ENCODE measurements around the gene DNAJC4.

Gene DNAJC4

DNA sequence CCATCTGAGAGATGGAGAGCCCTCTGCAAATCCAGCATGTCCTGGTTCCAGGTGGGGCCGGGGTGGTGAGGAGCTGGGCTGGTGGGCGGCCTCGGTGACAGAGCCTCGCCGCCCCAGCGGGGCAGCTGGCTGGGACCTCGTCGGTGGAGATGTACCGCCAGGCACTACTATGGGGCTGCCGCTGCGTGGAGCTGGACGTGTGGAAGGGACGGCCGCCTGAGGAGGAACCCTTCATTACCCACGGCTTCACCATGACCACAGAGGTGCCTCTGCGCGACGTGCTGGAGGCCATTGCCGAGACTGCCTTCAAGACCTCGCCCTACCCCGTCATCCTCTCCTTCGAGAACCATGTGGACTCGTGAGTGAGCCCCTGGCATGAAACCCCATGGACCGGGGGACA, 28.0 kb downstream of the DNAJC4 start:
- H3K9me3 ChIP-seq (replicated peaks; ENCODE audit: low read length), result no peaks in the 10 kb centered on the region
- H3K4me1 ChIP-seq (ENCODE audit: control insufficient read depth, insufficient read depth, low read length), result peaks cover 9% of the 10 kb centered on the region
- H3K36me3 ChIP-seq (ENCODE audit: insufficient read depth, low read length), result peaks cover 87% of the 10 kb centered on the region
- H3K4me3 ChIP-seq (ENCODE audit: low read length), result no peak overlapping the region
- H3K27me3 ChIP-seq (ENCODE audit: control insufficient read depth, insufficient read depth, low read length), result no peaks in the 10 kb centered on the region
- no peak overlapping the region for H3K9ac ChIP-seq (ENCODE audit: low read depth, low read length)
- no peak overlapping the region for H3K4me2 ChIP-seq (ENCODE audit: low read length)

DNA sequence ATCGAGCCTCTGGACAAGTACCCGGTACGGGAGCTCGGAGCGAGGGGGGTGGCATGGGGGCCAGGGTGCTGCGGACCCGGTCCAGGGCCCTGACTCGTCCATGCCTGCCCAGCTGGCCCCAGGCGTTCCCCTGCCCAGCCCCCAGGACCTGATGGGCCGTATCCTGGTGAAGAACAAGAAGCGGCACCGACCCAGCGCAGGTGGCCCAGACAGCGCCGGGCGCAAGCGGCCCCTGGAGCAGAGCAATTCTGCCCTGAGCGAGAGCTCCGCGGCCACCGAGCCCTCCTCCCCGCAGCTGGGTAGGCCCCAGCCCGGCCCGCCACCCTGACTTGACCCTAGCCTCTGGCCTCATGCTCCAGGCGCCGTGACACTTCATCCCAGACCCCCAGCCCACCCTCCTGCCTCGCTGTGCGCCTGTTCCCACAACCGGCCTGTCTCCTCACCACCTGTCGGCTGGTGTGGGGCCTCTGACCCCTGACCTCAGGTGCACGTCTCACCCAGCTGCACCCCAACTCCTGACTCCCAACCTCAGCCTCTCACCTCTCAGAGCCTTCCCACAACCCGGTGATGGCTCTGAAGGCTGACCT, 28.7 kb downstream of the DNAJC4 start:
- no peak overlapping the region for H3K9ac ChIP-seq (ENCODE audit: low read depth, low read length)
- no peak overlapping the region for H3K4me2 ChIP-seq (ENCODE audit: low read length)
- peaks cover 4% of the 10 kb centered on the region for H3K4me1 ChIP-seq (ENCODE audit: control insufficient read depth, insufficient read depth, low read length)
- H3K36me3 ChIP-seq (ENCODE audit: insufficient read depth, low read length), result peaks cover 93% of the 10 kb centered on the region
- H3K27me3 ChIP-seq (ENCODE audit: control insufficient read depth, insufficient read depth, low read length), result no peaks in the 10 kb centered on the region
- no peaks in the 10 kb centered on the region for H3K9me3 ChIP-seq (replicated peaks; ENCODE audit: low read length)
- no peak overlapping the region for H3K4me3 ChIP-seq (ENCODE audit: low read length)

DNA sequence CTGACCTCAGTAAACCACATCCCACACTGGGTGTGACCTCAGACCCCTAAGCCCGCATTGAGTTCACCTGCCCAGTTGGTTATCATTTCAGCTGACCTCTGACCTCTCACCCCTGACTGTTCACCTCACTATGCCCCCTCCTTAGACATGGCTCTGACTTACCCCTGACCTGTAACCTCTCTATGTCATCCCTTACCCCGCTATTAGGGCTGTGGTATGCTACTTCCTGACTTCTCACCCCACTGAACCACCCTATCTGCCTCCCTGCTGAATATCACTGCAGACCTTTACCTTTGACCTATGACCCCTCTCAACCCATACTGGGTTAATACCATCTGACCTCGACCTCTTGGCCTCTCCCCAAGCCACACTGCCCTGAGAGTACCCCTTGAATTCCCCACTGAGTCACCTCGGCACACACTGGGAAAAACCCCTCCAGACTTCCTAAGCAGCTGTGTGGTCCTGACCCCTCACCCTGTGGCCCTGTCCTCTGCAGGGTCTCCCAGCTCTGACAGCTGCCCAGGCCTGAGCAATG, 29.3 kb downstream of the DNAJC4 start:
- Histone ChIP-seq H3K36me3 (ENCODE audit: insufficient read depth, low read length) (peaks cover 93% of the 10 kb centered on the region), H3K4me1 (ENCODE audit: control insufficient read depth, insufficient read depth, low read length) (peaks cover 4% of the 10 kb centered on the region), H3K9ac (ENCODE audit: low read depth, low read length) (no peak overlapping the region), H3K4me2 (ENCODE audit: low read length) (no peak overlapping the region), H3K4me3 (ENCODE audit: low read length) (no peak overlapping the region), H3K27me3 (ENCODE audit: control insufficient read depth, insufficient read depth, low read length) (no peaks in the 10 kb centered on the region), H3K9me3 (replicated peaks; ENCODE audit: low read length) (no peaks in the 10 kb centered on the region)

DNA sequence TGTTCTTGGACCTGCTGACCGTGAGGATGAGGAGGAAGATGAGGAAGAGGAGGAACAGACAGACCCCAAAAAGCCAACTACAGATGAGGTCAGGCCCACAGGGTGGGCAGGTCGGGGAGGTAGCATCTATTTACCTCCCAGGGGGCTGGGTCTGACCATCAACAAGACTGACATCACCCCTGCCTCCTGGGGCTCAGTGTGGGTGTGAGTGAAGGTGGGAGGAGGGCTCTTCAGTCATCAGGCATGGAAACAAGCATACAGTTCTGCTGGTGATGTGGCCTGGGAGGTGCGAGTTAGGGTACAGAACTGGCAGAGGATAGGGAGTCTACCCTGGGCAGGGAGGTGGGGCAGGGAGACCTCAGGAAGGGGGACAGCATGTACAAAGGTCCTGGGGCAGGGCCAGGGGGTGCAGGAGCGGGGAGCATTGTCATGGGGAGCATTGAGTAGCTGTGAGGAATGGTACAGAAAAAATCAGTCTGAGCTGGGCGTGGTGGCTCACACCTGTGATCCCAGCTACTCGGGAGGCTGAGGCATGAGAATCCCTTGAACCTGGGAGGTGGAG, 29.9 kb downstream of the DNAJC4 start:
- Histone ChIP-seq H3K27me3 (ENCODE audit: control insufficient read depth, insufficient read depth, low read length) (no peaks in the 10 kb centered on the region), H3K4me3 (ENCODE audit: low read length) (no peak overlapping the region), H3K4me1 (ENCODE audit: control insufficient read depth, insufficient read depth, low read length) (peaks cover 4% of the 10 kb centered on the region), H3K36me3 (ENCODE audit: insufficient read depth, low read length) (peaks cover 90% of the 10 kb centered on the region), H3K4me2 (ENCODE audit: low read length) (no peak overlapping the region), H3K9ac (ENCODE audit: low read depth, low read length) (no peak overlapping the region), H3K9me3 (replicated peaks; ENCODE audit: low read length) (no peaks in the 10 kb centered on the region)

DNA sequence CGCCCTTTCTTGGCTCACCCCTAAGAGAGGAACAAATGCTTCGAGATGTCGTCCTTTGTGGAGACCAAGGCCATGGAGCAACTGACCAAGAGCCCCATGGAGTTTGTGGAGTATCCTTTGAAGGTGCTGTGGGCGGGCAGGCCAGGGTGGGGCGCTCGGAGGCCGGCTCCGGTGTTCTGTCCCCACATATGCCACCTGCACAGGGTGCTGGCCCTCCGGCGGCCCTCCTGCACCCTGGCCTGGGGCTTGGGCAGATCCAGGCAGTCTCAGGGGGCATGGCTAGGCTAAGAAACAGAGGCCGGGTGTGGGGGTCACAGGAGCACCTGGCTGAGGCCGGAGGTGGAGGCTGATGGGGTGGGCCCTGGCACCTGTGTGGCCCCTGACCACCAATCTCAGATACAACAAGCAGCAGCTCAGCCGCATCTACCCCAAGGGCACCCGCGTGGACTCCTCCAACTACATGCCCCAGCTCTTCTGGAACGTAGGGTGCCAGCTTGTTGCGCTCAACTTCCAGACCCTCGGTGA, 31.3 kb downstream of the DNAJC4 start:
- Histone ChIP-seq H3K9me3 (replicated peaks; ENCODE audit: low read length) (no peaks in the 10 kb centered on the region), H3K9ac (ENCODE audit: low read depth, low read length) (no peak overlapping the region), H3K27me3 (ENCODE audit: control insufficient read depth, insufficient read depth, low read length) (no peaks in the 10 kb centered on the region), H3K4me2 (ENCODE audit: low read length) (no peak overlapping the region), H3K36me3 (ENCODE audit: insufficient read depth, low read length) (peaks cover 90% of the 10 kb centered on the region), H3K4me3 (ENCODE audit: low read length) (no peak overlapping the region), H3K4me1 (ENCODE audit: control insufficient read depth, insufficient read depth, low read length) (peaks cover 4% of the 10 kb centered on the region)

DNA sequence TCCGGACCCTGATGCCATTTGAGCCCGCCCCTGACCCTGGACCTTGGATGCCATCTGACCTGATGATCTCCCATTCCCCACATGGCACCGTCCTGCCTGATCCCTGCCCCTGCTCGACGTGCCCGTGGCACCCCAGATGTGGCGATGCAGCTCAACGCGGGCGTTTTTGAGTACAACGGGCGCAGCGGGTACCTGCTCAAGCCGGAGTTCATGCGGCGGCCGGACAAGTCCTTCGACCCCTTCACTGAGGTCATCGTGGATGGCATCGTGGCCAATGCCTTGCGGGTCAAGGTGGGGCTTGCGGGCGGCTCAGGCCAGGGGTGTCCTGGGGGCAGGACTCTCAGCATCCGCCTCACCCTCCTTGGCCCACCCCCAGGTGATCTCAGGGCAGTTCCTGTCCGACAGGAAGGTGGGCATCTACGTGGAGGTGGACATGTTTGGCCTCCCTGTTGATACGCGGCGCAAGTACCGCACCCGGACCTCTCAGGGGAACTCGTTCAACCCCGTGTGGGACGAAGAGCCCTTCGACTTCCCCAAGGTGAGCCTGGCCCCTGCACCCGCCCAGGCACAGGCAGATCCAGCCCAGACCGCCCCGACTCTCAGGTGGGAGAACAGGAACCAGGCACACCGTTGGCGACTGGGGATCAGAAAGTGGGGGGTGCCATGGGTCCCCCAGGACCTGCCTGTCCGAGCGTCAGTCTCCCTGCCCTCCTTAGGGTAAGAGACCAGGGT, 32.1 kb downstream of the DNAJC4 start:
- H3K9ac ChIP-seq (ENCODE audit: low read depth, low read length), result no peak overlapping the region
- peaks cover 4% of the 10 kb centered on the region for H3K4me1 ChIP-seq (ENCODE audit: control insufficient read depth, insufficient read depth, low read length)
- H3K27me3 ChIP-seq (ENCODE audit: control insufficient read depth, insufficient read depth, low read length), result no peaks in the 10 kb centered on the region
- H3K4me2 ChIP-seq (ENCODE audit: low read length), result no peak overlapping the region
- H3K36me3 ChIP-seq (ENCODE audit: insufficient read depth, low read length), result peaks cover 85% of the 10 kb centered on the region
- no peak overlapping the region for H3K4me3 ChIP-seq (ENCODE audit: low read length)
- no peaks in the 10 kb centered on the region for H3K9me3 ChIP-seq (replicated peaks; ENCODE audit: low read length)

DNA sequence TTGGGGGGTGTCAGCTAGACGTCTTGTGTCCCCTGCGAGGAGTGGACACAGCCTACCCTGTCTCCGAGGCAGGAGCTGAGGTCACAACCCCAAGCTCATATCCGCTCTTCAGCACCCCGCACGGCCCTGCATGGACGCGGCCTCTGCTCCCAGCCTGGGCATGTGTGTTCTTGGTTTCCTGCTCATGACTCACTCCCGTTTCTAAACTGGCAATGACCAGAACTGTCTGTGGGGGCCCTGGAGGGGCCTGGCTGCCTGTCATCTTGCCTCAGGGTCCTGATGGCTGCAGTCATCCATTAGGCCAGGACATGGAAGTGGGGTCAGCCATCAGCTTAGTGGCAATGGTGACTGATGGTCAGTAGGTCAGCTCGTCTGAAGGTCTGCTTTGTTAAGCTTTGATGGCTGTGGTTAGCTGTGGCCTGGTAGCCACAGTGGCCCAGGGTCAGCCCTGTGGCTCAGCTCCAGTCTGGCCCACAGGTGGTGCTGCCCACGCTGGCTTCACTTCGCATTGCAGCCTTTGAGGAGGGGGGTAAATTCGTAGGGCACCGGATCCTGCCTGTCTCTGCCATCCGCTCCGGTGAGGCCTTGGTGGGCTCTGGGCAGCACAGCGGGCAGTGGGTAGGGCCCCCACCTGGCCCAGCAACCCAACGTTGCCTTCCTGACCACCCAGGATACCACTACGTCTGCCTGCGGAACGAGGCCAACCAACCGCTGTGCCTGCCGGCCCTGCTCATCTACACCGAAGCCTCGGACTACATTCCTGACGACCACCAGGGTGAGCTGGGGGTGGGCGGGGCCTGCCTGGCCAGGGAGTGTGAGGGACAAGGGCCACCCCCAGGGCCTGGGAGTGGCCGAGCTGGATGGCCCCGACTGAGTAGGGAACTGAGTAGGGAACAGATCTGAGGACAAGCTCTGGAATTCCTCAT, 32.9 kb downstream of the DNAJC4 start:
- Histone ChIP-seq H3K4me2 (ENCODE audit: low read length) (no peak overlapping the region), H3K9me3 (replicated peaks; ENCODE audit: low read length) (no peaks in the 10 kb centered on the region), H3K27me3 (ENCODE audit: control insufficient read depth, insufficient read depth, low read length) (no peaks in the 10 kb centered on the region), H3K9ac (ENCODE audit: low read depth, low read length) (no peak overlapping the region), H3K4me3 (ENCODE audit: low read length) (no peak overlapping the region), H3K36me3 (ENCODE audit: insufficient read depth, low read length) (peaks cover 80% of the 10 kb centered on the region), H3K4me1 (ENCODE audit: control insufficient read depth, insufficient read depth, low read length) (peaks cover 8% of the 10 kb centered on the region)

DNA sequence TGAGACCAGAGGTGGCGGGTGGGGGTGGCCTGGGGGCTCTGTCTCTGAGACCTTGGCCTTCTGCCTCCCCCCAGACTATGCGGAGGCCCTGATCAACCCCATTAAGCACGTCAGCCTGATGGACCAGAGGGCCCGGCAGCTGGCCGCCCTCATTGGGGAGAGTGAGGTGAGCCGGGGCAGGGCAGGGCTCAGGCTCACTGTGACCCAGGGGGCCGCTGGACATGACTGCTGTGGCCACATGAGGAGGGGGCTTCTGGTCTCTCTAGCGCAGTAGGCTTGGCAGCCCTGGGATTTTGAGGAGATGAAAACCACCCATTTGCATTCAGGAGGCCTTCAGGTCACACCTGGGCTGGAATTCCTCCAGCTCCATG, 33.6 kb downstream of the DNAJC4 start:
- Histone ChIP-seq H3K4me1 (ENCODE audit: control insufficient read depth, insufficient read depth, low read length) (peaks cover 15% of the 10 kb centered on the region), H3K4me3 (ENCODE audit: low read length) (no peak overlapping the region), H3K4me2 (ENCODE audit: low read length) (no peak overlapping the region), H3K27me3 (ENCODE audit: control insufficient read depth, insufficient read depth, low read length) (no peaks in the 10 kb centered on the region), H3K36me3 (ENCODE audit: insufficient read depth, low read length) (peaks cover 74% of the 10 kb centered on the region), H3K9me3 (replicated peaks; ENCODE audit: low read length) (no peaks in the 10 kb centered on the region), H3K9ac (ENCODE audit: low read depth, low read length) (no peak overlapping the region)

DNA sequence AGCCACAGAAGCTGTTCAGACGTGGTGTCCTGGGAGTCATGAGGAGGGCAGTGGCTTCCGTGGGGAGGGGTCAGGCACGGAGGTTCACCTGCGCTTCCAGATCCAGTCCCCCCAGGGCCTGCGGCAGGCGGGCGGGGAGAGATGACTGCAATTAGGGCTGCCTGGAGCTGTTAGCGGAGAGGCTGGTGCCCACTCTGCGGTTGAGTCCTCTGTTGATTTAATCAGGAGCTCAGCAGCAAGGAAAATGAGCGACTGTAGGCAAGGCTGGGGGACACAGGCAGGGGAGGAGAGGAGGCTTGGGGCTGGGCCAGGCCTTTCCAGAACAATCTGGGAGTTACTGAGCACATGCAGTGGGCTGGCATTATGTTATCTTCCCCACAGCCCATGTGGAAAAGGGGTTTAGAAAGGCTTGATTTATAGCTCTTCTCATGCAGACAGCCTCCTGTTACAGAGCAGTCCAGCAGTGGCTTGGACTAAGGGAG, 34.1 kb downstream of the DNAJC4 start:
- H3K27me3 ChIP-seq (ENCODE audit: control insufficient read depth, insufficient read depth, low read length), result no peaks in the 10 kb centered on the region
- H3K4me3 ChIP-seq (ENCODE audit: low read length), result no peak overlapping the region
- H3K36me3 ChIP-seq (ENCODE audit: insufficient read depth, low read length), result peaks cover 69% of the 10 kb centered on the region
- no peak overlapping the region for H3K4me2 ChIP-seq (ENCODE audit: low read length)
- H3K9me3 ChIP-seq (replicated peaks; ENCODE audit: low read length), result no peaks in the 10 kb centered on the region
- H3K9ac ChIP-seq (ENCODE audit: low read depth, low read length), result no peak overlapping the region
- peaks cover 20% of the 10 kb centered on the region for H3K4me1 ChIP-seq (ENCODE audit: control insufficient read depth, insufficient read depth, low read length)

DNA sequence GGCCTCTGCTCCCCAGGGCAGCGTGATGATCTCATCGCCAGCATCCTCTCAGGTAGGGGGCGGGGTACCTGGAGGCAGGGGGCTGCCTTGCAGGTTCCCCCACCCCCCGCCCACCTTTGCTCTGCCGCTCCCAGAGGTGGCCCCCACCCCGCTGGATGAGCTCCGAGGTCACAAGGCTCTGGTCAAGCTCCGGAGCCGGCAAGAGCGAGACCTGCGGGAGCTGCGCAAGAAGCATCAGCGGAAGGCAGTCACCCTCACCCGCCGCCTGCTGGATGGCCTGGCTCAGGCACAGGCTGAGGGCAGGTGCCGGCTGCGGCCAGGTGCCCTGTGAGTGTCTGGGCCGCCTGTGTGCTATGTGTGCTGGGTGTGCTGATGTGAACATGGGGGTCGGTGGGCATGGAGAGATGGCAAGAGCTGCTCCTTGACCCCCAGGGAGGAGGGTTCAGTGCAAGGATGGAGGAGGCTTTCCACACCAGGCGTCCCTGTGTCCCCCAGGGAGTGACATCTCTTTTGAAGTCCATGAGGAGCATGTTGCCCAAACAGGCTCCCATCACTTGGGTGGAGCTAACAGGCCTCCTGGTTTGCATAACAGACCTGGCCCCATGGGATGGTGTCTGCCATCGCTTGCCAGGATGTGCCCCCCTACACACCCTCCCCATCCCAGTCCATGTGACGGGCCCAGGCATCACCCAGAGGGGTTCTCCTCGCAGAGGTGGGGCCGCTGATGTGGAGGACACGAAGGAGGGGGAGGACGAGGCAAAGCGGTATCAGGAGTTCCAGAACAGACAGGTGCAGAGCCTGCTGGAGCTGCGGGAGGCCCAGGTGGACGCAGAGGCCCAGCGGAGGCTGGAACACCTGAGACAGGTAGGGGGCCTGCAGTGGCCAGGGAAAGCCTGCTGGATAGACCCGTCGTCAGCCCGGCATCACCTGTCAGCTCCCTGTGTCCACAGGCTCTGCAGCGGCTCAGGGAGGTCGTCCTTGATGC, 35.1 kb downstream of the DNAJC4 start:
- Histone ChIP-seq H3K27me3 (ENCODE audit: control insufficient read depth, insufficient read depth, low read length) (no peaks in the 10 kb centered on the region), H3K4me3 (ENCODE audit: low read length) (no peak overlapping the region), H3K36me3 (ENCODE audit: insufficient read depth, low read length) (peaks cover 58% of the 10 kb centered on the region), H3K9ac (ENCODE audit: low read depth, low read length) (no peak overlapping the region), H3K9me3 (replicated peaks; ENCODE audit: low read length) (no peaks in the 10 kb centered on the region), H3K4me2 (ENCODE audit: low read length) (no peak overlapping the region), H3K4me1 (ENCODE audit: control insufficient read depth, insufficient read depth, low read length) (peaks cover 21% of the 10 kb centered on the region)
